ENCODE data around the gene SERHL2.
"Not testable (repeated sequence)": the region's sequence is repeated elsewhere in the genome, so short reads cannot be mapped to it uniquely, and the experiment has no call there.

The SERHL2 gene

DNA sequence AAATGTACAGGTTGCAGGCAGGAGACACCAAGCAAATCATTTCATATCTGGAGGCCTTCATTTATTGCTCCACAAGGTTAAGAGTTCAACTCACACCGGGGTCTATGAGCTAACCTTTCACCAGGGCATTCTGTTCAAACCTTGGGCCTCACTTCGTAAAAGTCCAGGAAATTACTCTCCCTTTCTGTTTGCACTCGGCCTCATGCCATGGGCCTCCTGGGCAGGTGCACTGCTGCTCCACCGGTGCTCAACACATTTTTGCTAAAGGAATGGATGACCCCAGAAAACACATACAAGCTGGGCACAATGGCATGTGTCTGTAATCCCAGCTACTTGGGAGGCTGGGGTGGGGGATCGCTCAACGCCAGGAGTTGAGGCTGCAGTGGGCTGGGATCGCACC is 17.6 kb upstream of the SERHL2 start:
- no peak for DNase-seq

GRCh38 chr22:42536634-42537033 is 17.1 kb upstream of the SERHL2 start:
- not testable (repeated sequence) for DNase-seq

DNA sequence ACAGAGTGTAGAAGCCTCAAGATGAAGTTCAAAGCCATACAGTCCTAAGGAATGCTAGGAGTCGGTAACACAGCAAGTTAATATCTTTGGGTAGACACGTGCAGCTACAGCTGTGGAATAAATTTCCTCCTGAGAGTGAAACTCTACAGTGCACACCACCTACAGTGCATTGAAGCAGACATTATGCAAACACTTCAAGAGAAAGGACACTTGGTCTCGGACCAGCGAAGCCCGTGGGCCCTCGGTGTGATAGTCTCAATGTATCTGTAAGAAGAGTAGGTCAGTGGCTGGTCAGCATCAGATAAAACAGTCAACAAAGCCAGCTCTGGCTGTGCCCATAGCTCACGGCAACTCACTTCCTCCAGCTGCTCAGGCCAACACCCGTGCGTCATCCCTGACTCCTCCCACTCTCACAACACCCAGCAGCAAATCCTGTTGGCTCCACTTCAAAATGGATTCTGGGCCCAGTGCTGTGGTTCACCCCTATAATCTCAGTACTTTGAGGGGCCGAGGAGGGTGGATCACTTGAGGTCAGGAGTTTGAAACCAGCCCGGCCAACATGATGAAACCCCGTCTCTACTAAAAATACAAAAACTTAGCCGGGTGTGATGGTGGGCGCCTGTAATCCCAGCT is 16.4 kb upstream of the SERHL2 start:
- DNase-seq = not testable (repeated sequence)

DNA sequence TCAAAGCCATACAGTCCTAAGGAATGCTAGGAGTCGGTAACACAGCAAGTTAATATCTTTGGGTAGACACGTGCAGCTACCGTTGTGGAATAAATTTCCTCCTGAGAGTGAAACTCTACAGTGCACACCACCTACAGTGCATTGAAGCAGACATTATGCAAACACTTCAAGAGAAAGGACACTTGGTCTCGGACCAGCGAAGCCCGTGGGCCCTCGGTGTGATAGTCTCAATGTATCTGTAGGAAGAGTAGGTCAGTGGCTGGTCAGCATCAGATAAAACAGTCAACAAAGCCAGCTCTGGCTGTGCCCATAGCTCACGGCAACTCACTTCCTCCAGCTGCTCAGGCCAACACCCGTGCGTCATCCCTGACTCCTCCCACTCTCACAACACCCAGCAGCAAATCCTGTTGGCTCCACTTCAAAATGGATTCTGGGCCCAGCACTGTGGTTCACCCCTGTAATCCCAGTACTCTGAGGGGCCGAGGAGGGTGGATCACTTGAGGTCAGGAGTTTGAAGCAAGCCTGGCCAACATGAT is 14.5 kb upstream of the SERHL2 start:
- not testable (repeated sequence) for DNase-seq

DNA sequence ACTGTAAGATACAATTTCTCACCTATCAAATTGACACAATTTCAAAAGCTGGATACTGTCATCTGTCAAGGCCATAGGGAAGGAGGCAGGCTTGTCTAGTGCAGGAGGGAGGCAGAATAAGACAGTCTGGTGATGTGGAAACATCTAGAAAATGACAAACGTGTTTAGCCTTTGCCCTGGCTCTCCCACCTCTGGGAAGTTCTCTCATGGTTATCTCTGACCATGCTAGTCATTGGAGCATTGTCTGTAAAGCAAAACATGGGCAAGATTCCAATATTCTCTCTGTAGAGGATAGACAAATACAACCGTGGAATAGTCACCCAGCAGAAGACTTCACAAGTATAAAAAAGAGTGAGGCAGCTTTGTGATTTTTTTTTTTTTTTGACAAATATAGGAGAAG is 9.1 kb upstream of the SERHL2 start:
- no peak for DNase-seq

DNA sequence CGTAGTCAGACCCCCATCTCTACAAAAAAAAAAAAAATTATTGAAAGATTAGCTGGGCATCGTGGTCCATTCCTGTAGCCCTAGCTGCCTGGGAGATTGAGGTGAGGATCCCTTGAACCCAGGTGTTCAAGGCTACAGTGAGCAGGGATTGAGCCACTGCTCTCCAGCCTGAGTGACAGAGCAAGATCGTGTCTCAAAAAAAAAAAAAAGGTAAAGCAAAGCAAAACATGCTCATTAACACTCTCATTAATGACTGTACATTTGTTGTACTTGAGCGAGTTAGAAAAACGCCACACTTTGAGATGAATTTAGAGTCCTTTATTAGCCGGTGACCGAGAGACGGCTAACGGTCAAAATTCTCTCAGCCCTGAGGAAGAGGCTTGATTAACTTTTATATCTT is 6.2 kb upstream of the SERHL2 start:
- no peak for DNase-seq

GRCh38 chr22:42548126-42548525 is 5.6 kb upstream of the SERHL2 start:
- not testable (repeated sequence) for DNase-seq

GRCh38 chr22:42548597-42549330 is 5.0 kb upstream of the SERHL2 start:
- no peak for DNase-seq

DNA sequence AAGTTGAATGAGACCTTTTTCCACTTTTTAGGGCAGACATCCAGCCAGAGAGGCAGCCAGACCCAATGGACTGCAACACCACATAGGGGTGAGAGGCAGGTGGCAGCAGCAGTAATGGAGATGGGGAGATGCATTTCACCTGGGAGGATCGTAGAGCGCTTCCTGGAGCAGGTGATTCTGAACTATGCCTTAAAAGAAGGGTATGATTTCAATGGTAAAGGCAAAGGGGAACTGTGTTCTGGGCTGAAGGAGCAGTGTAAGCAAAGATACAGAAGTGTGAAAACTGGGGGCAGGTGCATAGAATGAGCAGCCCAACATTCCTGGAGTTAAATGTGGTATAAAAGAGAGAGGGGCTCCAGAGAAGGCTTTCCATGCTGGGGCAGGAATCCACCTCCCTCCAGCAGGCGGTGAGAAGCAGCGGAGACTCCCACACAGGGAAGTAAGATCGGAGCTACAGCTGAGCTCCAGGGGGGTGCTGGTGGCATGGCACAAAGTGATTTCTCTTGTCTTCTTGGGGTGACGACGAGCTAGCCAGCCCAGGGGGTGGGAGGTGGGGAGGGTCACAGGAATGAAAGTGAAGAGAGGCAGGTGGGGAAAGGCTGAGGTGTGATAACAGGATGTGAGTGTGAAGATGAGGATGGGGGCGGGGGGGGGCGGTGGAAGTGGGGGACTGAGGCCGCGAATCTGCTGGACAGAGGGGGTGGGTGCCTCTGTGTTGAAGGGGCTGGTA is 4.3 kb upstream of the SERHL2 start:
- no peak for DNase-seq

GRCh38 chr22:42552294-42552647 is 1.5 kb upstream of the SERHL2 start:
- not testable (repeated sequence) for DNase-seq

GRCh38 chr22:42560381-42560780 is 6.6 kb downstream of the SERHL2 start:
- DNase-seq = no peak

DNA sequence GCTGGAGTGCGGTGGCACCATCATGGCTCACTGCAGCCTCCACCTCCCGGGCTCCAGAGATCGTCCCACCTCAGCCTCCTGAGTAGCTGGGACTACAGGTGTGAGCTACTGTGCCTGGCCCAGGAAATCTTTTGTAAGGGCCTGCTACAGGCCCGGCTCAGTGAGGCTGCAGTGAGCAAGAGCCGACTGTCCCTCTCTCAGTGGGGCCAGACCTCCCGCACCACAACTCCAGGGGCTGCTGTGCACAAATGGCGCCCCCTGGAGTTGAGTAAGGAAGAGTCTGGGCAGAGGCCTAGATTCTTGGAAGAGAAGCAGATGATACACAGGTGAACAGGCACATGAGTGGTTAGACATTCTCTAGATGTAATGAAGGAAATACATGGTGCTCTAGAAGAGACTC is 7.0 kb downstream of the SERHL2 start:
- DNase-seq = no peak

GRCh38 chr22:42561856-42562255 is 8.1 kb downstream of the SERHL2 start:
- DNase-seq = no peak

GRCh38 chr22:42562279-42562678 is 8.5 kb downstream of the SERHL2 start:
- no peak for DNase-seq

DNA sequence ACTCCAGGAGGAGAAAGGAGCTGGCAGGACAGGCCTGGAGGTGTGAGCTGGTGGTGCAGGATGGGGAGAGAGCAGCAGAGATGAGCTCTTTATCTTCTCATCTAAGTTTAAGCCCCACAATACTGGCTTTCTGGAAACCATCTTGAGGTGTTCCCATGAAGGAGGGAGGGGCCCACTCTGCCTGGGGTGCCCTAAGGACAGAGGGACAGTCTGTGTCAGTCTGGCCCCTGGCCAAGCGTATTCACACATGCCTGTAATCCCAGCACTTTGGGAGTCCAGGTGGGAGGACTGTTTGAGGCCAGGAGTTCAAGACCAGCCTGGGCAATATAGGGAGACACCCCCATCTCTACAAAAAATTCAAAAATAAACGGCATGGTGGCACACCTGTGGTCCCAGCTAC is 8.9 kb downstream of the SERHL2 start:
- DNase-seq = no peak

- not testable (repeated sequence) for DNase-seq
These were observed 10.2 kb downstream of the SERHL2 start for GRCh38 chr22:42563943-42564342.

DNA sequence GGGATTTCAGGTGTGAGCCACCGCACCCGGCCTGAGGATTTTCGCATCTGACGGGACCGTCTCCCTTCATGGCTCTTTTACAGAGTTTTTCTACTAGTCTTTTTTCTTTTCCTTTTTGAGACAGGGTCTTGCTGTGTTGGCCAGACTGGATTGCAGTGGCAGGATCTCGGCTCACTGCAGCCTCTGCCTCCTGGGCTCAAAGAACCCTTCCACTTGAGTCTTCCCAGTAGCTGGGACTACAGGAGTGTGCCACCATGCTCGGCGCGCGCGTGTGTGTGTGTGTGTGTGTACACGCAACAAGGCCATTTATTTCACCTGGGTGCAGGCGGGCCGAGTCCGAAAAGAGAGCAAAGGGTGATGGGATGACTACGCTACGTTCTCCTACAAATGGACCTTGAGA is 10.9 kb downstream of the SERHL2 start:
- no peak for DNase-seq

DNA sequence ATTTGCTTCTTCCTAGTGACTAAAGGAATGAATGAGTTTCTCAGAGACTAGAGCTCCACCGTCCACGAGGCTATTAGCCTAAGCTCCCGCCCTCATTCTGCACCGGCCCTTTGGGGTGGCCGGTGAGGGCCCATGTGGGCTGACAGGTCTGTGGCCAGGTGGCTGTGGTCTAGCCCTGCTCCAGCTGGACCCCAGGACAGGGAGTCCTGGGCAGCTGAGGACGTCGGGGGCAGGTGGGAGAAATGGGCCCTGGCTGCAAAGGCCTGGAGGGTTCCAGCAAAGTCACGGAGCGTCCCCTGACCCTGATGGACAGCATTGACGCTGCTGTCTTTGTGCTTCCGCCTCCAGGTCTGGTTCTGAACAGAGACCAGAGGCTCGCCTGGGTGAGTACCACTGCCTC is 12.2 kb downstream of the SERHL2 start:
- DNase-seq = no peak

GRCh38 chr22:42567950-42568349 is 14.2 kb downstream of the SERHL2 start:
- DNase-seq = not testable (repeated sequence)

GRCh38 chr22:42570580-42570979 is 16.8 kb downstream of the SERHL2 start:
- DNase-seq = not testable (repeated sequence)

- not testable (repeated sequence) for DNase-seq
These were observed 17.3 kb downstream of the SERHL2 start for GRCh38 chr22:42571068-42571467.

- DNase-seq = not testable (repeated sequence)
These were observed 20.3 kb downstream of the SERHL2 start for GRCh38 chr22:42574046-42574445.

DNA sequence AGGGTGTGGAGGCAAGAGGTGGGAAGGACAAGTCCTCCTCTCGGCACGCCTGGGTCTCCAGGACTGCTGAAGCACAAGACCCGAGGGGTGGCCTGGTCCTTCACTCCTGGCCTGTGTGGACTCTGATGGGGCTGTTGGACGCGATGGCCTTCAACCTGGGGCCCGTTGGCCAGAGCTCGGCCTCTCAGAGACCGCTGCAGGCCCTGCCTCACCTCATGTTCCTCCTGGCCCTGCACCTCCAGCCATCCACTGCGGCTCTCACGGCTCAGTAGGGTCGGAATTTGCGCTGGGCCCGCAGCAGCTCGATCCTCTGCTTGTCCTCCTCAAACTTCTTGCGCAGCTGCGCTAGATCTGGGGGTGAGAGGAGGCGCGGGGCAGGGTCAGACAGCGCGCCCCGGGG is 20.7 kb downstream of the SERHL2 start:
- not testable (repeated sequence) for DNase-seq
